Heart left ventricle (tissue), 16 donors: ENCODE measurements around the gene HS6ST3. TPM values are rescaled to one million over a fixed set of nuclear protein-coding genes. Genes with fewer than 3 reads are reported as not detected.

Experiments used
- ATAC-seq, 4 donors: fragments of 200-7000 bp; cut with Tn5 transposase; one replicate each; pipeline ENCODE4 v1.9.1; 2020 to 2022; ENCODE audit warnings: moderate library complexity in 4 of 4, mild to moderate bottlenecking in 3 of 4, moderate number of reproducible peaks in 1 of 4
- DNase-seq, 5 donors: peaks; one replicate each; pipeline ENCODE4 v3.0.0-alpha.2; 2020
- H3K27ac ChIP-seq, 12 donors: fragments of 200-600 bp; sonication (generic) in 4 of 12; one replicate each; pipeline versions ENCODE4 v1.5.0 to v1.8.0; 2016 to 2022; ENCODE audit warnings: mild to moderate bottlenecking in 2 of 12
- H3K27me3 ChIP-seq, 9 donors: fragments of 200-600 bp; sonication (generic) in 2 of 9; one replicate each; pipeline versions ENCODE4 v1.5.1 to v1.8.0; 2016 to 2022; ENCODE audit warnings: mild to moderate bottlenecking in 3 of 9
- H3K36me3 ChIP-seq, 9 donors: fragments of 200-600 bp; sonication (generic) in 2 of 9; one replicate each; pipeline versions ENCODE4 v1.5.0 to v1.8.0; 2018 to 2022; ENCODE audit warnings: mild to moderate bottlenecking in 2 of 9
- H3K4me1 ChIP-seq, 12 donors: fragments of 200-600 bp; sonication (generic) in 4 of 12; one replicate each; pipeline versions ENCODE4 v1.5.0 to v1.8.0; 2016 to 2022; ENCODE audit warnings: mild to moderate bottlenecking in 3 of 12
- H3K4me3 ChIP-seq, 12 donors: fragments of 200-600 bp; sonication (generic) in 4 of 12; one replicate each; pipeline versions ENCODE4 v1.5.0 to v1.8.0; 2017 to 2022; ENCODE audit warnings: mild to moderate bottlenecking in 9 of 12, moderate library complexity in 4 of 12
- H3K9me3 ChIP-seq, 12 donors: fragments of 200-600 bp; sonication (generic) in 4 of 12; one replicate each; pipeline versions ENCODE4 v1.5.0 to v1.8.0; 2016 to 2022; ENCODE audit warnings: mild to moderate bottlenecking in 1 of 12
- CTCF ChIP-seq, 12 donors: fragments of 200-600 bp; sonication (generic) in 4 of 12; IDR thresholded peaks; one replicate each; pipeline versions ENCODE4 v1.5.0 to v1.8.0; 2018 to 2022; ENCODE audit warnings: antibody characterized with exemption in 12 of 12, mild to moderate bottlenecking in 5 of 12
- POLR2A ChIP-seq, 2 donors: fragments of 450-650 bp; IDR thresholded peaks; one replicate each; pipeline ENCODE4 v1.6.1; 2017; ENCODE audit warnings: antibody characterized with exemption in 2 of 2, mild to moderate bottlenecking in 2 of 2, moderate library complexity in 2 of 2
- WGBS, 4 donors: extraction: QIAGEN DNeasy Blood & Tissue Kit in 2 of 4; methylation state at CpG; one replicate each; pipeline versions ENCODE4 v1.1.5 to v1.1.7; 2013 to 2018; 5-methylcytosine and 5-hydroxymethylcytosine counted together
- intact Hi-C, 10 donors: fragments of 100-400 bp; cut with DNase I; formaldehyde crosslinking; loops; one replicate each; pipeline versions ENCODE4 v1.11.1 to v1.14.2; 2022
- polyA plus RNA-seq, 2 donors: library from polyadenylated mRNA; stranded (reverse); fragments of 200-250 nt; gene quantifications; one replicate each; pipeline ENCODE4 v1.2.3, GENCODE V29; 2013
- total RNA-seq, 9 donors: library from RNA; depleted of rRNA in 2 of 9; stranded (reverse); fragments of >200 nt in 2 of 9; fragmentation: NEBNext Ultra II Directional in 3 of 9; extraction: Animal tissue kit (Norgen Biotek cat#: 25700) in 3 of 9; gene quantifications; one replicate each; pipeline versions ENCODE4 v1.1.0 to v1.2.4, GENCODE V29; 2016 to 2023
- donor health status: ischemic (EF 13 %, LVEDD 7.1; RV severe dilation, severe dysfunction).
- donor health status: healthy with polysubstance abuse.
- donor health status: DM: no; HTN: yes; CAD: no.
- donor health status: DM: no; HTN: no; CAD: no.
- donor health status: ischemic (EF 25% LVEDD 6.9; RV normal size, moderate dysfunction).
- donor health status: ischemic (EF 25% LVEDD 5.7; RV mildly dilated, moderate dysfunction).
- donor health status: healthy.
- donor health status: DM: yes; HTN: yes; CAD: no.
- donor health status: ischemic (EF 35%, LVEDD 5.7; RV mildly dilated, moderate dysfunction).
- donor health status: nonischemic (EF 11% LVEDD 7.7; RV severe dilation, severe dysfunction).
- donor health status: DM: yes; HTN: yes; CAD: no.
- donor health status: PGD.
- donor health status: ischemic (EF 29% LVEDD 5.4; RV normal size, mild dysfunction).
- donor health status: nonischemic (EF 23%, LVEDD 6.1; RV moderate dilation, normal function).

Gene HS6ST3
- total and polyA plus RNA-seq, 11 donors = 0.01 to 5.2 (median 1.2) TPM

DNA sequence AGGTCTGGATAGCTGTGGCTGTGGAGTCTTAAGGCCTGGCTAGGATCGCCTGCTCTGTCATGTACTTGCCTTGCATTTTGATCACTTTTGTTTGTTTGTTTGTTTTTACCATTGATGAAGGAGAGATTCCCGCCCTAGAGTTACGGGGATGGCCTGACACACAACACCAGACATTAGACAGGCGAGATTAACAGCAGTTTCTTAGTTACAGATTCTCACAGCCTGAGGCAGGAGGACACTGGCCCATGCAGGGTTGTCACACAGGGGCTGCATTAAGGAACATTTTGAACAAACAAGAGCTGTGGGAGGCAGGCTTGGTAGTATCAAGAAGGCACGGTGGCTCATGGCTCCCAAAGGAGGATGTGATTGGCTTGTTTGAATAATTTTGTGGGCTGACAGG is 291.8 kb downstream of the HS6ST3 start:
- Histone ChIP-seq H3K27me3 (no peaks in the 10 kb centered on the region), H3K4me3 (no peak overlapping the region), H3K36me3 (no peaks in the 10 kb centered on the region), H3K9me3 (no peaks in the 10 kb centered on the region), H3K4me1 (no peaks in the 10 kb centered on the region), H3K27ac (no peak overlapping the region)
- ATAC-seq = no peak
- DNase-seq = no peak
- intact Hi-C loops = no loop called here
- no peak for TF ChIP-seq CTCF (IDR thresholded peaks at IDR 0.05)
- TF ChIP-seq POLR2A (IDR thresholded peaks at IDR 0.05) = no peak
- 52 to 59% (median 54%) methylated on average over 5 of the region's 5 CpGs for WGBS, 4 donors

DNA sequence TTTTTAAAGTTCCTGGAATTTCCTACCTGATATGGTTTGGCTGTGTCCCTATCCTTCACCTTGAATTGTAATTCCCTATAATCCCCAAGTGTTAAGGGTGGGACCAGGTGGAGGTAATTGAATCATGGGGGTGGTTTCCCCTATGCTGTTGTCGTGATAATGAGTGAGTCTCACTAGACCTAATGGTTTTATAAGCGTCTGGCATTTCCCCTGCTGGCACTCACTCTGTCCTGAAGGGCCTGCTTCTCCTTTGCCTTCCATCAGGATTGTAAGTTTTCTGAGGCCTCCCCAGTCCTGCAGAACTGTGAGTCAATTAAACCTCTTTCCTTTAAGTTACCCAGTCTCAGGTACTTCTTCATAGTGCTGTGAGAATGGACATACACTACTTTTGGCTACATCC is 298.7 kb downstream of the HS6ST3 start:
- TF ChIP-seq CTCF (IDR thresholded peaks at IDR 0.05) = no peak
- TF ChIP-seq POLR2A (IDR thresholded peaks at IDR 0.05) = no peak
- H3K36me3 ChIP-seq = no peaks in the 10 kb centered on the region
- H3K9me3 ChIP-seq = no peaks in the 10 kb centered on the region
- DNase-seq (no peak), ATAC-seq (no peak)
- no peaks in the 10 kb centered on the region for H3K4me1 ChIP-seq
- H3K4me3 ChIP-seq = no peak overlapping the region
- intact Hi-C loops = no loop called here
- WGBS, 4 donors = 34 to 42% (median 38%) methylated on average over 2 of the region's 2 CpGs
- no peak overlapping the region for H3K27ac ChIP-seq
- H3K27me3 ChIP-seq = no peaks in the 10 kb centered on the region

DNA sequence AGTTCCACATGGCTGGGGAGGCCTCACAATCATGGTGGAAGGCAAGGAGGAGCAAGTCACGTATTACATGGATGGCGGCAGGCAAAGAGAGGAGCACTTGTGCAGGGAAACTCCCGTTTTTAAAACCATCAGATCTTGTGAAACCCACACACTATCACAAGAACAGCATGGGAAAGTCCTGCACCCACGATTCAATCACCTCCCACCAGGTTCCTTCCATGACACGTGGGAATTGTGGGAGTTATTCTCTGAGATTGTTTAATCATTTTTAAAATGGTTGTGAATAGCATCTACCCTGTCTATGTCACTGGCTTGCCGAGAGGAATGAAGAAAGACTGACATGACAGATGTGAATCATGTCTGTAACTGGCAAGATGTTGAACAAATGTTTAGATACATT is 301.7 kb downstream of the HS6ST3 start:
- DNase-seq = no peak
- Histone ChIP-seq H3K4me1 (no peaks in the 10 kb centered on the region), H3K36me3 (no peaks in the 10 kb centered on the region), H3K4me3 (no peak overlapping the region), H3K27me3 (no peaks in the 10 kb centered on the region), H3K9me3 (no peaks in the 10 kb centered on the region), H3K27ac (no peak overlapping the region)
- ATAC-seq = no peak
- TF ChIP-seq CTCF (IDR thresholded peaks at IDR 0.05) (no peak), POLR2A (IDR thresholded peaks at IDR 0.05) (no peak)
- WGBS, 4 donors = 71 to 78% (median 72%) methylated on average over 6 of the region's 6 CpGs
- intact Hi-C loops = no loop called here

DNA sequence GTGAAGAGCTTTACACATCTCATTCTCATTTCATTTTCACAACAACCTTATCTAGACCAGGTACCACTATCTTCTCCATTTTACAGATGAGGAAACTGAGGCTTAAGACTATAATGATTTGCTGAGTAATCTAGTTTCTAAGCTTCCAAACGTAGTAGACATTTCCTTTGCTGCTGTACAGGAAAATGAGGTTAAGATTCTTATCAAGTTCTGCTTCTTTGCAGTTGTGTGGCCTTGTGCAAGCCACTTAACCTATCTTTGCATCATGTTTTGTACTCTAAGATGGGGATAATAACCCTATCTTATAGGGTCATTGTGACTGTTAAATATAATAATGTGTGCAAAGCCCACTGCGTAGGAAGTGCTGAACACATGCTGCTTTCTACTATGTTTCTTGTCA is 307.9 kb downstream of the HS6ST3 start:
- no peak overlapping the region for H3K27ac ChIP-seq
- H3K9me3 ChIP-seq = no peaks in the 10 kb centered on the region
- intact Hi-C loops = no loop called here
- H3K36me3 ChIP-seq = no peaks in the 10 kb centered on the region
- no peaks in the 10 kb centered on the region for H3K4me1 ChIP-seq
- WGBS, 4 donors = 40 to 62% (median 57%) methylated on average over 2 of the region's 2 CpGs
- DNase-seq (no peak), ATAC-seq (no peak)
- H3K27me3 ChIP-seq = no peaks in the 10 kb centered on the region
- TF ChIP-seq CTCF (IDR thresholded peaks at IDR 0.05) (no peak), POLR2A (IDR thresholded peaks at IDR 0.05) (no peak)
- no peak overlapping the region for H3K4me3 ChIP-seq
